Activated naive CD4-positive, alpha-beta T cell treated with anti-CD3 and anti-CD28 coated beads, Interleukin-2, amount 50 U/mL, for 16 hours (primary cell): Measurements from ENCODE around the gene ZNF133.

ENCODE experiments used
- DNase-seq: peaks from one replicate; pipeline ENCODE4 v3.0.0-alpha.2; 2020

Gene ZNF133

DNA sequence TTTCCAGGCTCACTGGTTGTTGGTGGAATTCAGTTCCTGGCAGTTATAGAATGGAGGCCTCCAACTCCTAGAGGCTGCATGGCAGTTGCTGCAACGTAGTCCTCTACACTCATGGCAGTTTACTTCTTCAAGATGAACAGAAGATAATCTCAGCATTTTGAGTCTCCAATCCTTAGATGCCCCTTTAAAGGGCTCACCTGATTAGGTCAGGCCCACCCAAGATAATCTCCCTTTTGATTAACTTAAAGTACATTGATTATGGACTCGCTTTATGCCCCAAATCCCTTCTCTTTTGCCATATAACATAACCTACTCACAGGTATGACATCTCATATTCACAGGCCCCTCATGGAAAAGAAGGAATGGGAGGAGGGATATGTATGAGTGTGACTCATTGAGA is 76.4 kb downstream of the ZNF133 start:
- no peak for DNase-seq
